Parathyroid adenoma (tissue), 2 donors: ENCODE results near the gene LY6G5B.

Experiments used
- H2AFZ ChIP-seq: fragments of 300-600 bp; sonication (generic); one replicate; pipeline ENCODE4 v1.7.0; 2017; ENCODE audit warnings: antibody characterized with exemption, mild to moderate bottlenecking
- H3K27ac ChIP-seq: fragments of 300-600 bp; sonication (generic); one replicate; pipeline ENCODE4 v1.7.0; 2017
- H3K27me3 ChIP-seq: fragments of 300-600 bp; sonication (generic); one replicate; pipeline ENCODE4 v1.7.0; 2017; ENCODE audit warnings: low read length; ENCODE audit not compliant: control insufficient read depth, insufficient read depth
- H3K36me3 ChIP-seq: fragments of 300-600 bp; sonication (generic); one replicate; pipeline ENCODE4 v1.7.0; 2017; ENCODE audit warnings: low read length; ENCODE audit not compliant: control insufficient read depth, insufficient read depth
- H3K4me1 ChIP-seq: fragments of 300-600 bp; sonication (generic); one replicate; pipeline ENCODE4 v1.7.0; 2017; ENCODE audit warnings: control low read depth
- H3K4me2 ChIP-seq: fragments of 300-600 bp; sonication (generic); one replicate; pipeline ENCODE4 v1.7.0; 2017; ENCODE audit warnings: low read length
- H3K4me3 ChIP-seq: fragments of 300-600 bp; sonication (generic); one replicate; pipeline ENCODE4 v1.7.0; 2017; ENCODE audit warnings: low read depth, low read length
- H3K79me2 ChIP-seq: fragments of 300-600 bp; sonication (generic); one replicate; pipeline ENCODE4 v1.7.0; 2017; ENCODE audit warnings: control low read depth
- H3K9ac ChIP-seq: fragments of 300-600 bp; sonication (generic); one replicate; pipeline ENCODE4 v1.7.0; 2017; ENCODE audit warnings: mild to moderate bottlenecking
- H3K9me3 ChIP-seq: fragments of 300-600 bp; sonication (generic); one replicate; pipeline ENCODE4 v1.7.0; 2017; ENCODE audit warnings: low read length; ENCODE audit not compliant: control insufficient read depth
- TF ChIP-seq, protein P1 (sequence below): fragments of 300-600 bp; sonication (generic); IDR thresholded peaks from one replicate; pipeline ENCODE4 v1.7.0; 2017; ENCODE audit warnings: antibody characterized with exemption, mild to moderate bottlenecking
- donor health status: primary hyperparathyroidism.

Gene LY6G5B

DNA sequence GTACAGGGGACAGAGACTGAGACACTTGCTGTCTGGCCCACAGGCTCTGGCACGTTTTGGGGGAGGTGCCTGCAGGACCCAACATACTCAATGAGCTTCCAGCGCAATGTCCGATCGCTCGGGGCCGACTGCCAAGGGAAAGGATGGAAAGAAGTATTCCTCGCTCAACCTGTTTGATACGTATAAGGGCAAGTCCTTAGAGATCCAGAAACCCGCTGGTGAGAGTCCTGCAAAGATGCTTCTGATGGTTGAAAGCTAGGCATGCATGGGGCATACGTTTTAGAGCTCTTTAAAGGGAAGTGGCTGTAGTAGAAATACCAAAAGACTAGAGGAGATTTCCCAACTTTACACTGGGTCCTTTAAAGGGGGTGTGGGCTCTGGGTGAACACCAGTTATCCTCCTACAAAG lies 47.1 kb upstream of the LY6G5B start:
- no peak overlapping the region for H3K4me3 ChIP-seq
- H3K4me2 ChIP-seq, result peak overlapping the region; percentile 88
- peaks cover 12% of the 10 kb centered on the region for H3K4me1 ChIP-seq
- TF ChIP-seq, protein P1, sequence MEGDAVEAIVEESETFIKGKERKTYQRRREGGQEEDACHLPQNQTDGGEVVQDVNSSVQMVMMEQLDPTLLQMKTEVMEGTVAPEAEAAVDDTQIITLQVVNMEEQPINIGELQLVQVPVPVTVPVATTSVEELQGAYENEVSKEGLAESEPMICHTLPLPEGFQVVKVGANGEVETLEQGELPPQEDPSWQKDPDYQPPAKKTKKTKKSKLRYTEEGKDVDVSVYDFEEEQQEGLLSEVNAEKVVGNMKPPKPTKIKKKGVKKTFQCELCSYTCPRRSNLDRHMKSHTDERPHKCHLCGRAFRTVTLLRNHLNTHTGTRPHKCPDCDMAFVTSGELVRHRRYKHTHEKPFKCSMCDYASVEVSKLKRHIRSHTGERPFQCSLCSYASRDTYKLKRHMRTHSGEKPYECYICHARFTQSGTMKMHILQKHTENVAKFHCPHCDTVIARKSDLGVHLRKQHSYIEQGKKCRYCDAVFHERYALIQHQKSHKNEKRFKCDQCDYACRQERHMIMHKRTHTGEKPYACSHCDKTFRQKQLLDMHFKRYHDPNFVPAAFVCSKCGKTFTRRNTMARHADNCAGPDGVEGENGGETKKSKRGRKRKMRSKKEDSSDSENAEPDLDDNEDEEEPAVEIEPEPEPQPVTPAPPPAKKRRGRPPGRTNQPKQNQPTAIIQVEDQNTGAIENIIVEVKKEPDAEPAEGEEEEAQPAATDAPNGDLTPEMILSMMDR, result no peak
- no peaks in the 10 kb centered on the region for H3K9me3 ChIP-seq
- no peak overlapping the region for H3K27ac ChIP-seq
- no peak overlapping the region for H2AFZ ChIP-seq
- H3K27me3 ChIP-seq, result no peaks in the 10 kb centered on the region
- H3K36me3 ChIP-seq, result no peaks in the 10 kb centered on the region
- no peak overlapping the region for H3K9ac ChIP-seq
- peaks cover 17% of the 10 kb centered on the region for H3K79me2 ChIP-seq

GRCh38 chr6:31624070-31624469 lies 45.7 kb upstream of the LY6G5B start:
- Histone ChIP-seq H3K79me2 (peaks cover 17% of the 10 kb centered on the region), H3K9me3 (no peaks in the 10 kb centered on the region), H2AFZ (no peak overlapping the region), H3K4me1 (peaks cover 12% of the 10 kb centered on the region), H3K4me3 (no peak overlapping the region), H3K27ac (no peak overlapping the region), H3K9ac (no peak overlapping the region), H3K4me2 (no peak overlapping the region), H3K36me3 (no peaks in the 10 kb centered on the region), H3K27me3 (no peaks in the 10 kb centered on the region)
- TF ChIP-seq, protein P1, result no peak

DNA sequence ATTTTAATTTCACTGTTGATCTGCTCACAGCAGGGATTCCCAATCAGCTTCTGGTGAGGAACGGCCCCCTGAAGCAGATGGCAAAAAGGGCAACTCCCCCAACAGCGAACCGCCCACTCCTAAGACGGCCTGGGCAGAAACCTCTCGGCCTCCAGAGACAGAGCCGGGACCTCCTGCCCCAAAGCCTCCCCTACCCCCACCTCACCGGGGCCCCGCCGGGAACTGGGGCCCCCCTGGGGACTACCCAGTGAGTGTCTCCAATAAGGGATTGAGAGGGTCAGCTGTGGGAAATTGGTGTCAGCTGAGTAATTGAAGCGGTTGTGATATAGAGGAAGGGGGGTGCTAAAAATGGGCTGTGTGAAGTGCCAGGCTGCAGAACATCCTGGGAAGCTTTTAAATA lies 42.8 kb upstream of the LY6G5B start:
- Histone ChIP-seq H3K27me3 (no peaks in the 10 kb centered on the region), H3K4me1 (peaks cover 6% of the 10 kb centered on the region), H3K9me3 (no peaks in the 10 kb centered on the region), H3K4me3 (no peak overlapping the region), H2AFZ (no peak overlapping the region), H3K4me2 (no peak overlapping the region), H3K36me3 (no peaks in the 10 kb centered on the region), H3K27ac (no peak overlapping the region), H3K79me2 (peaks cover 11% of the 10 kb centered on the region), H3K9ac (no peak overlapping the region)
- TF ChIP-seq, protein P1, result no peak

GRCh38 chr6:31627690-31628287 lies 42.0 kb upstream of the LY6G5B start:
- Histone ChIP-seq H3K27ac (no peak overlapping the region), H2AFZ (no peak overlapping the region), H3K9me3 (no peaks in the 10 kb centered on the region), H3K79me2 (peaks cover 12% of the 10 kb centered on the region), H3K4me1 (no peaks in the 10 kb centered on the region), H3K36me3 (no peaks in the 10 kb centered on the region), H3K27me3 (no peaks in the 10 kb centered on the region), H3K4me2 (no peak overlapping the region), H3K4me3 (no peak overlapping the region), H3K9ac (no peak overlapping the region)
- TF ChIP-seq, protein P1, result no peak

GRCh38 chr6:31629014-31629413 lies 40.8 kb upstream of the LY6G5B start:
- peaks cover 12% of the 10 kb centered on the region for H3K79me2 ChIP-seq
- H3K4me3 ChIP-seq, result no peak overlapping the region
- H3K27ac ChIP-seq, result no peak overlapping the region
- H3K4me1 ChIP-seq, result no peaks in the 10 kb centered on the region
- TF ChIP-seq, protein P1, result no peak
- no peaks in the 10 kb centered on the region for H3K27me3 ChIP-seq
- H3K36me3 ChIP-seq, result no peaks in the 10 kb centered on the region
- no peak overlapping the region for H3K4me2 ChIP-seq
- no peaks in the 10 kb centered on the region for H3K9me3 ChIP-seq
- H3K9ac ChIP-seq, result no peak overlapping the region
- H2AFZ ChIP-seq, result no peak overlapping the region
